22Rv1 (cell line): Measurements from ENCODE around the gene GLG1.

Experiments
- H3K27ac ChIP-seq: fragments of 450-650 bp; 2 replicates; pipeline ENCODE4 v1.5.1; 2017
- ZFX ChIP-seq: fragments of 450-650 bp; IDR thresholded peaks from 2 replicates; pipeline ENCODE4 v1.6.1; 2017; ENCODE audit warnings: antibody characterized with exemption, borderline replicate concordance
- TF ChIP-seq, protein P1 (sequence below): fragments of 450-650 bp; IDR thresholded peaks from 2 replicates; pipeline ENCODE4 v1.5.1; 2017; ENCODE audit warnings: mild to moderate bottlenecking

GLG1 gene

DNA sequence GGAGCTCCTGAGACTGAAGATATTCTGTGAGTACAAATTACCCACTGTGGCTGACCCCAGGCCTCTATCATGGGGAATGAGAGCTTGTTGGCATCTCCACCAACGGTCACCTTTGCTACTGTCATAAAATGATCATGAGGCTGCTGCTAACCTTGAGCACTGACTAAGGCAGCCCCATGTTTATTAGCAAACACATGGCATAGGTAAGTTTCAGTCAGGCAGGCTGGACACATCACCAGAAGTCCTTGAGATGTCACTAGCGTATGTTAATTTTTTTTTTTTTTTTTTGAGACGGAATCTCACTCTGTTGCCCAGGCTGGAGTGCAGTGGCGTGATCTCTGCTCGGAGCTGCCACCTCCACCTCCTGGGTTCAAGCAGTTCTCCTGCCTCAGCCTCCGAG, 1.5 kb upstream of the GLG1 start:
- no peak for TF ChIP-seq ZFX
- TF ChIP-seq, protein P1, sequence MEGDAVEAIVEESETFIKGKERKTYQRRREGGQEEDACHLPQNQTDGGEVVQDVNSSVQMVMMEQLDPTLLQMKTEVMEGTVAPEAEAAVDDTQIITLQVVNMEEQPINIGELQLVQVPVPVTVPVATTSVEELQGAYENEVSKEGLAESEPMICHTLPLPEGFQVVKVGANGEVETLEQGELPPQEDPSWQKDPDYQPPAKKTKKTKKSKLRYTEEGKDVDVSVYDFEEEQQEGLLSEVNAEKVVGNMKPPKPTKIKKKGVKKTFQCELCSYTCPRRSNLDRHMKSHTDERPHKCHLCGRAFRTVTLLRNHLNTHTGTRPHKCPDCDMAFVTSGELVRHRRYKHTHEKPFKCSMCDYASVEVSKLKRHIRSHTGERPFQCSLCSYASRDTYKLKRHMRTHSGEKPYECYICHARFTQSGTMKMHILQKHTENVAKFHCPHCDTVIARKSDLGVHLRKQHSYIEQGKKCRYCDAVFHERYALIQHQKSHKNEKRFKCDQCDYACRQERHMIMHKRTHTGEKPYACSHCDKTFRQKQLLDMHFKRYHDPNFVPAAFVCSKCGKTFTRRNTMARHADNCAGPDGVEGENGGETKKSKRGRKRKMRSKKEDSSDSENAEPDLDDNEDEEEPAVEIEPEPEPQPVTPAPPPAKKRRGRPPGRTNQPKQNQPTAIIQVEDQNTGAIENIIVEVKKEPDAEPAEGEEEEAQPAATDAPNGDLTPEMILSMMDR: no peak

DNA sequence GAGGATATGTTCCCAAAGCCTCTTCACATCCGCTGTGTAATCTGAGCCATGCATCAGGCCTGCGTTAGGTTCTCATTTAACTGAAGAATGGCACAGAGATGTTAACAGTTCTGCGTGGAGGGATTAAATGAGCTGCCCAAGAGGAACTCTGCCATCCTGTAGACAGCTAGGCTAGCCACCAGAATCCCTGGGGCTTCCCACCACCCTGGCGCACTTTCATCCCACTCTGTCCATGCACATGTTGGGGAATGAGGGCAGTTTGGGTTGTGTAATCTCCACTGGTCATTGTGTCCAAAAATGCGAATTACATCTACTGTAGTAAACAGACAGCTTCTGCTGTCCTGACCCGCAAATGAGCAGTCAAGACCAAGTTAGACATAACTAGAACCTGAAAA, 1.0 kb upstream of the GLG1 start:
- H3K27ac ChIP-seq: no peak overlapping the region
- no peak for TF ChIP-seq ZFX
- TF ChIP-seq, protein P1: no peak

More for the DNA sequence above, 1.5 kb upstream of the GLG1 start:
- H3K27ac ChIP-seq: no peak overlapping the region

DNA sequence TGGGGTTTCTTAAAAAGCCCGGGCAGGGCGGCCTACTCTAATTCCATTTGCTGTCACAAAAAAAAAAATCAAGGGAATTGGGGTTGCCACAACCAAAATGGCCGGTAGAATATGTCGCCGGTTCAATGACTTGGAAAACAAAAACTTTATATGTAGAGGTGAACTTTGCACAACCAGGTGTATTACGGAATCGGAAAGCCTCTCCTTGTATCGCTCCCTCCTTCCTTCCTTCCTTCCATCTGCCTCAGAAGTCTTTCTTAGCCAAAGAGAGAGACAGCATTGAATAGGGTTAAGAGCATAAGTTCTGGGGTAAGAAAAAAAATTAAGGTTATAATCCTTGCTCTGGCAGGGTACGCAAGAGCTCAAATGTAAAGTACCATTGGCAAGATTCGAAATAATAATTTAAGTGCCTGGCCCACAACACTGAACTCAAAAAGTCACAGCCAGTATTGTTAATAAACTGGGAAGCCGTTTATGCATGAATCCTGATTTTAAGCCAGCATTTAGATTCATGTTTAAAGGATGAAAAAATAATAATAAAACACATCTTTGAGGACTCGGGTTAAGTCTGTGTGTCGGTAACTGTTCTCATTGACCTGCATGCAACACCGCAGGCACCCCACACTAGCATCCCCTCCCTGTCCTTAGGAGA, 522 bp upstream of the GLG1 start:
- no peak for TF ChIP-seq ZFX
- TF ChIP-seq, protein P1: no peak
- H3K27ac ChIP-seq: peak overlapping the region; percentile 85

DNA sequence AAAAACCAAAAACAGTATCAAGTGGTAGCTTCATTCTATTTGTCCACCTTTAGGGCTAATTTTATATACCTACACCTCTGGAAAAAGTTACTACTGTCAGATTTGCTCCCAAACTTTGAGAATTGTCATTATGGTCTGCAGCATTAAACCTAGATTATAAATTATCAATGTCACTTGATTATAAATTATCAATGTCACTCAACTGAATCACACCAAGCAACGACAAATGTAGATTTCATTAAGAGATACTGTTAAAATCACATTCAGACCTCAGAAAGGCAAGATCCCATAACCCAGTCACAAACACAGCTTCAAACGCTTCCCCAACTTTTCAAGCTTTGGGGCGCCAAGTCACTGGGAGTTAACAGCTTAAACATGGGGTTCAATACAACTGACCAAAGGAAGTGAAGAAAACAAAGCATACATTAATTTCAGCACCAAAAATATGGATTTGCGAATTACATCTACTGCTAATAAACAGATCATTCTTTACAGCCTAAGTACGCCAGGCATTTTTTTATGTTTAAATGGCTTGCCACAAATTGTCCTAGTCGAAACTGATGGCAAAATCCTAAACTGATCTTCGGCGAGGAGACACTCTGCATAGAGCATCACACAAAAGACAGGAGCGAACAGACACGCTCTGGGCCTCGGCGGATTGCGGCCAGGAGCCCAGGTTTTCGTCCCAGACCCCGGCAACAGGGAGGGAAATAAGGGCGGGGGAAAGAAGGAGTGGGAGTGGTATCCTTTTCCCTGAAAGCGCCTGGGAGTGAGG, 981 bp downstream of the GLG1 start:
- TF ChIP-seq, protein P1: no peak
- TF ChIP-seq ZFX: no peak
- peak overlapping the region; percentile 85 for H3K27ac ChIP-seq

DNA sequence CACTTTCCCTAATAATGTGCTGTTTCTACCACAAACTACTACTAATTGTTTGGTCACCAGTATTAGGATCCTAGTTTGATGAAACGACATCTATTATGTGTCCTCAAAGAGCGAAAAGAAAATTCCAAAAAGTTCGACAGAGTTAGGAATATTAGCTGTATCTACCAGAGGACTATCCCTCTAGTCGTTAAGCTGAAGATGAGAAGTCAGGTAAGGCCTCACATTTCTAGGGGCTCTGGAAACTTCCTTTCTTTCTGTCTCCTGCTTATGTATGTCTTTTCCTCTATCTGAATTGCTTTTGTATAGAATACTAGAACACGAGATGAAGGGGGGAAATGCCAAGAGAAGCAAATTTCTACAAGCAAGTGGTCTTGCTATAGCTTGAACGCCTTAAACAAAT, 1.6 kb downstream of the GLG1 start:
- no peak overlapping the region for H3K27ac ChIP-seq
- TF ChIP-seq ZFX: no peak
- TF ChIP-seq, protein P1: no peak

DNA sequence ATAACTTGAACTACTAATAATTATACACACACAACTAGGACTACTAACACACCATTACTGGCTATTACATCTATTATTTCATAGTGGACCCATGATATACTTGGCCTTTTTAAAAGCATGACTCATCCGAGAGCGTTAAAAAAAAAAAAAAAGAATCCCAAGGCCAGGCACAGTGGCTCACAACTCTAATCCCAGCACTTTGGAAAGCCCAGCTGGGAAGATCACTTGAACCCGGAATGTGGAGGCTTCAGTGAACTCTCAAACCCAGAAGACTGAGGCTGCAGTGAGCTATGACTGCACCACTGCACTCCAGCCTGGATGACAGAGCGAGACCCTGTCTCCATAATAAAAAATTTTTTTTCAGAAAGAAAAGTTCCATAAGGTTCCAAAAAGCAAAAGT, 3.1 kb downstream of the GLG1 start:
- TF ChIP-seq ZFX: no peak

DNA sequence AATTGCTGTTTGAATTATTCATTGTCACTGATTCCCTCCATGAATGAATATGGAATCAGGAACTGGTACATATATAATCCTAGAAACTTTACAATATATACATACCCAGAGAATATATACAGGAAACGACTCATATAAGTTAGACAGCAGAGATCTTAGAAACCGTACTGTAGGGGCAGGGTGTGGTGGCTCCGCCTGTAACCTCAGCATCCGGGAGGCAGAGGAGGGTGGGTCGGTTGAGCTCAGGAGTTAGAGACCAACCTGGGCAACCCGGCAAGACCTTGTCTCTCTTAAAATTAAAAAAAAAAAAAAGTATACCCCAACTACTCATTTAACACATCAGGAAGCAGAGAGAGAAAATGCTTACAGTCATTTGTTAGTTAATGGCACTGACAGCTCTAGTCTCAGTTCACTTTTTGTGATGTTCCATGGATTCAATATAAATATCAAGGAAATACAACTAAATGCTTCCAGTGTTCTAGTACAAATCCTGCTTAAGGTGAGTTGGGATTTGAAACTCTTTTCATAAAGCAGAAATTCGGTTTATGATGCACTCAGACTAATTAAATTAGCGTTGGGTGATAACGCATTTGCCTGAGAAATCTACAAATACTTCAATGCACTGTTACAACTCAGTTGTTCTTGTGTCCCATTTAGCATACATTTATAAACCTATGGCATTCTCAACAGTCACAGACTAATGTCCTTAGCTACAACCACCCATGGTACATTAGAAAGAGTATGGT, 5.6 kb downstream of the GLG1 start:
- H3K27ac ChIP-seq: no peak overlapping the region
- TF ChIP-seq, protein P1: no peak
- TF ChIP-seq ZFX: no peak

More for the DNA sequence above, 3.1 kb downstream of the GLG1 start:
- no peak overlapping the region for H3K27ac ChIP-seq
